GM12878 (cell line): ENCODE results near the gene PCARE. TPM values are rescaled to one million over a fixed set of nuclear protein-coding genes. Genes with fewer than 3 reads are reported as not detected.

Experiments
- ATAC-seq: fragments of 200-7000 bp; cut with Tn5 transposase; 3 replicates; pipeline ENCODE4 v1.9.1; 2020; ENCODE audit warnings: mild to moderate bottlenecking, moderate library complexity
- BruUV-seq: library from RNA; stranded (reverse); fragments of 400-500 nt; replicated peaks from 2 replicates; lab custom pipeline; 2021; lab: Mats Ljungman, UMichigan
- CTCF ChIA-PET: fragments of 300-600 bp; sonication (Branson Sonifier 250); formaldehyde crosslinking; extraction: SDS; loops from one replicate; lab custom pipeline; 2021; ENCODE audit warnings: inconsistent platforms; lab: Yijun Ruan, JAX
- POLR2A ChIA-PET: fragments of 350-600 bp; formaldehyde crosslinking; extraction: SDS; loops from one replicate; lab custom pipeline; 2021; ENCODE audit warnings: inconsistent platforms; lab: Charles Lee
- RAD21 ChIA-PET: fragments of 300-600 bp; sonication (Branson Sonifier 250); formaldehyde crosslinking; loops from one replicate; lab custom pipeline; 2023; ENCODE audit warnings: antibody characterized with exemption; ENCODE audit not compliant: unreplicated experiment; lab: Charles Lee
- SMC1A ChIA-PET: fragments of 300-600 bp; sonication (Branson Sonifier 250); formaldehyde crosslinking; loops from one replicate; lab custom pipeline; 2023; ENCODE audit not compliant: unreplicated experiment, uncharacterized antibody; lab: Charles Lee
- DNase-seq: peaks from one replicate; pipeline ENCODE4 v3.0.0-alpha.2; 2011; ENCODE audit warnings: low read depth, low spot score
- FAIRE-seq: peaks from 3 replicates; lab custom pipeline; 2011; peaks lifted over from hg19 to GRCh38; lab: Jason Lieb, UNC
- H2AFZ ChIP-seq: 2 replicates; pipeline ENCODE4 v1.6.0; 2011; ENCODE audit warnings: low read depth, low read length, control low read depth; ENCODE audit not compliant: control insufficient read depth
- H3K27ac ChIP-seq: 2 replicates; pipeline ENCODE4 v1.5.1; 2011; ENCODE audit warnings: control low read depth; ENCODE audit not compliant: control insufficient read depth, insufficient read depth
- H3K27me3 ChIP-seq, 2 experiments: replicated peaks in 1 of 2; 2 replicates each; pipeline versions ENCODE4 v1.6.0 to v1.6.1; 2011; ENCODE audit warnings: low read length in 1 of 2; ENCODE audit not compliant: control insufficient read depth in 2 of 2, insufficient read depth in 2 of 2
- H3K36me3 ChIP-seq, 2 experiments: 2 replicates each; pipeline ENCODE4 v1.5.1; 2011; ENCODE audit warnings: low read length in 1 of 2; ENCODE audit not compliant: control insufficient read depth in 2 of 2, insufficient read depth in 2 of 2
- H3K4me1 ChIP-seq: 2 replicates; pipeline ENCODE4 v1.6.1; 2011; ENCODE audit warnings: mild to moderate bottlenecking, low read length, moderate library complexity, mixed read lengths; ENCODE audit not compliant: control insufficient read depth, insufficient read depth
- H3K4me2 ChIP-seq: 2 replicates; pipeline ENCODE4 v1.6.0; 2011; ENCODE audit warnings: control low read depth; ENCODE audit not compliant: control insufficient read depth, insufficient read depth
- H3K4me3 ChIP-seq: fragments of 200-600 bp; sonication (generic); 2 replicates; pipeline ENCODE4 v1.5.1; 2016
- H3K79me2 ChIP-seq: 2 replicates; pipeline ENCODE4 v1.6.0; 2011; ENCODE audit warnings: low read length; ENCODE audit not compliant: control insufficient read depth, insufficient read depth
- H3K9ac ChIP-seq: 2 replicates; pipeline ENCODE4 v1.8.0; 2011; ENCODE audit warnings: low read length, control low read depth, mixed read lengths; ENCODE audit not compliant: control insufficient read depth, insufficient read depth
- H3K9me3 ChIP-seq: replicated peaks from 3 replicates; pipeline ENCODE4 v1.5.1; 2011; ENCODE audit warnings: mild to moderate bottlenecking, low read length; ENCODE audit not compliant: control insufficient read depth, insufficient read depth
- H4K20me1 ChIP-seq: 2 replicates; pipeline ENCODE4 v1.6.0; 2011; ENCODE audit not compliant: control insufficient read depth, insufficient read depth
- ATF3 ChIP-seq: IDR thresholded peaks from 2 replicates; pipeline ENCODE4 v1.6.1; 2011; ENCODE audit warnings: low read depth, mild to moderate bottlenecking, low read length, moderate library complexity, borderline replicate concordance; ENCODE audit errors: extremely low read depth
- EED ChIP-seq: sonication (generic); IDR thresholded peaks from 2 replicates; pipeline ENCODE4 v1.6.1; 2016; ENCODE audit warnings: antibody characterized with exemption, low read depth
- HDAC6 ChIP-seq: fragments of 200-600 bp; sonication (generic); IDR thresholded peaks from one replicate; pipeline ENCODE4 v1.8.0; 2017; ENCODE audit warnings: antibody characterized with exemption; ENCODE audit not compliant: unreplicated experiment
- HDGF ChIP-seq: fragments of 450-650 bp; IDR thresholded peaks from 2 replicates; pipeline ENCODE4 v1.6.1; 2016; ENCODE audit warnings: antibody characterized with exemption
- MYC ChIP-seq: IDR thresholded peaks from 2 replicates; pipeline ENCODE4 v1.6.1; 2011; ENCODE audit warnings: mild to moderate bottlenecking, low read length, moderate library complexity, inconsistent platforms; ENCODE audit not compliant: insufficient read depth, insufficient replicate concordance, insufficient read length, severe bottlenecking
- POLR2AphosphoS5 ChIP-seq: IDR thresholded peaks from 2 replicates; pipeline ENCODE4 v1.6.1; 2011; ENCODE audit warnings: mild to moderate bottlenecking, low read length, inconsistent platforms
- SRF ChIP-seq, 2 experiments: IDR thresholded peaks; 2 replicates each; pipeline ENCODE4 v1.6.1; 2011; ENCODE audit warnings: low read depth in 2 of 2, low read length in 2 of 2, mild to moderate bottlenecking in 1 of 2, moderate library complexity in 1 of 2
- WRNIP1 ChIP-seq: IDR thresholded peaks from 2 replicates; pipeline ENCODE4 v1.6.1; 2011; ENCODE audit warnings: low read depth, low read length, improper control_type of control experiment, borderline replicate concordance
- ZBTB4 ChIP-seq: fragments of 450-650 bp; formaldehyde crosslinking; IDR thresholded peaks from 2 replicates; pipeline ENCODE4 v1.4.0; 2022; ENCODE audit warnings: mild to moderate bottlenecking, moderate library complexity
- WGBS: methylation state at CpG from one replicate; pipeline ENCODE4 v1.1.6; 2016; ENCODE audit warnings: low lambda C conversion rate; ENCODE audit not compliant: insufficient replicate concordance, insufficient coverage; ENCODE audit errors: missing lambda C conversion rate; 5-methylcytosine and 5-hydroxymethylcytosine counted together
- in situ Hi-C: fragments of 300-500 bp; cut with MboI; formaldehyde crosslinking; loops from 9 replicates; pipeline ENCODE4 v1.14.3; 2018; ENCODE audit warnings: mixed read lengths
- intact Hi-C: fragments of 100-400 bp; cut with micrococcal nuclease; formaldehyde crosslinking; loops from one replicate; pipeline ENCODE4 v1.14.2; 2022; ENCODE audit not compliant: unreplicated experiment
- polyA plus RNA-seq, 11 experiments: library from polyadenylated mRNA; depleted of rRNA in 4 of 11; unstranded in 6 of 11; stranded (reverse) in 5 of 11; fragments of >200 nt; fragmentation: Nextera tagmentation in 4 of 11; fragmentation: Illumina TruSeq in 1 of 11; extraction: Ambion mirVana in 4 of 11; extraction: Trizol in 1 of 11; gene quantifications; 1 replicate in 1 of 11; 2 replicates in 10 of 11; pipeline versions ENCODE4 v1.2.1 to v1.2.3, GENCODE V29; 2011 to 2016; ENCODE audit warnings: inconsistent platforms in 2 of 11, missing spikeins in 2 of 11, low read depth in 1 of 11
- total RNA-seq, 4 experiments: library from RNA; depleted of rRNA in 3 of 4; stranded (reverse); fragments of >200 nt in 3 of 4; fragmentation: Illumina TruSeq in 1 of 4; extraction: Trizol in 1 of 4; gene quantifications; 2 replicates each; pipeline versions ENCODE4 v1.2.1 to v1.2.3, GENCODE V29; 2013 to 2021

Gene PCARE
- total and polyA plus RNA-seq, 10 of the 15 experiments (the other 5 are each of a cell fraction or from before 2014, with no cell fraction given), result 0.04 to 0.08 (median 0.06) TPM; not detected in 5

DNA sequence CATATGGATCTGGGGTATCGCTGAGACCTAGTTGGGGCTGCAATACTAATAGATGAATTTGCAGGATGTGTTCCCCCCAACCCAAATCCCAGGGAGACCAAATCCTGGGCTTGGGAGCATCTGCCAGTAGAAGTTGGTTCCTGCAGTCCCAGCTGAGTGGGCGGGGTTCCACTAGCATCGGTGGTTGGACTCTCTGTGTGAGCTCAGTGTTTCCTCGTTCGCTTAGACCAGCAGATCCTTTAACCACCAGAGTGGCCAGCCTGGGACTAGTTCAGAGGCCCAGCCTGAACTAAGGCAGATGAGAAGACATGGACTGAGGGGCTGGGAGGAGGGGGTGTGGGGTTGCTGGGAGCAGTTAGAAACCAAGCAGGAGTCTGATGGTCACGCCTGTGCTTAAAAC is 40.7 kb downstream of the PCARE start:
- in situ Hi-C loops, result no loop called here
- WGBS, result 78% methylated on average over 6 of the region's 6 CpGs
- intact Hi-C loops, result no loop called here
- Histone ChIP-seq H3K9ac (no peak overlapping the region), H2AFZ (no peak overlapping the region), H4K20me1 (no peaks in the 10 kb centered on the region), H3K4me3 (no peak overlapping the region), H3K27me3 (no peaks in the 10 kb centered on the region), H3K79me2 (no peaks in the 10 kb centered on the region), H3K27ac (no peak overlapping the region), H3K4me2 (no peak overlapping the region), H3K9me3 (no peaks in the 10 kb centered on the region), H3K4me1 (no peaks in the 10 kb centered on the region), H3K36me3 (no peaks in the 10 kb centered on the region)
- DNase-seq, result no peak
- TF ChIP-seq HDGF, result no peak
- no peak for TF ChIP-seq HDAC6
- no peak for TF ChIP-seq WRNIP1
- TF ChIP-seq SRF (IDR thresholded peaks at IDR 0.05; ENCODE audit: low read depth in 2 of 2, low read length in 2 of 2), result no peak
- no peak for TF ChIP-seq EED
- no peak for TF ChIP-seq POLR2AphosphoS5
- no peak for FAIRE-seq
- ATAC-seq, result no peak
- no TSS peak for BruUV-seq
- ChIA-PET POLR2A (no interaction called here), CTCF (no interaction called here), SMC1A (no interaction called here), RAD21 (interaction anchor here (0.5 kb wide), 1 partner anchor 25 kb away, joined by 3 read pairs; no protein-coding TSS in a partner anchor)

DNA sequence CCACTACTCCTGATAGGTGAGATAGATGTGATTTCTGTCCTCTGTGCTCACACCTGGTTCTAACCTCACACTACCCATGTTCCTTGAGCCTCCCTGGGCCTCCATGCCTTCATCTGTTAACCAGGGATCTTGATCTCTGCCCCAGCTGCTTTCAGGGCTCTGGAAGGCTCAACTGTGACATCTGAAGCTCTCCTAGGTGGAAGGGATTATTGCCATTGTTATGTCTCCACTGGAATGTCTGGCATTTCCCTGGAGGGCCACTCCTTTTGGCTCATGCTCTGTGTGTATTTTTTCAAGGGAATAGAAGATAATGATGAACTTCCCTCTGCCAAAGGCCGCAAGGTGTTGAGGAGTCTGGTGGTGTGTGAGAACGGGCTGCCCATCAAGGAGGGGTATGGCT is 41.2 kb downstream of the PCARE start:
- DNase-seq, result no peak
- no TSS peak for BruUV-seq
- WGBS, result 15% methylated on average over 2 of the region's 2 CpGs
- no peak for ATAC-seq
- Histone ChIP-seq H3K27ac (no peak overlapping the region), H2AFZ (no peak overlapping the region), H3K36me3 (no peaks in the 10 kb centered on the region), H3K4me2 (no peak overlapping the region), H3K4me3 (no peak overlapping the region), H4K20me1 (no peaks in the 10 kb centered on the region), H3K4me1 (no peaks in the 10 kb centered on the region), H3K9ac (no peak overlapping the region), H3K9me3 (no peaks in the 10 kb centered on the region), H3K79me2 (no peaks in the 10 kb centered on the region), H3K27me3 (no peaks in the 10 kb centered on the region)
- ChIA-PET RAD21 (interaction anchor here (0.5 kb wide), 1 partner anchor 26 kb away, joined by 3 read pairs; no protein-coding TSS in a partner anchor), SMC1A (no interaction called here), CTCF (no interaction called here), POLR2A (no interaction called here)
- FAIRE-seq, result no peak
- TF ChIP-seq HDGF, result no peak
- no peak for TF ChIP-seq ATF3
- TF ChIP-seq ZBTB4 (CRISPR knock-in tag), result no peak
- TF ChIP-seq MYC, result no peak
- intact Hi-C loops, result no loop called here
- in situ Hi-C loops, result no loop called here
